ENCODE measurements around the gene BCCIP.

GRCh38 chr10:125817337-125817946 is 5.9 kb upstream of the BCCIP start:
- TF ChIP-seq CTCF (optimal IDR thresholded peaks at IDR 0.05 in 1 of 3, IDR thresholded peaks at IDR 0.05 in 1 of 3, conservative IDR thresholded peaks at IDR 0.05 in 1 of 3; ENCODE audit: extremely low read depth in 1 of 3, insufficient read depth in 2 of 3, low read length in 3 of 3) (no peak), EZH2 (IDR thresholded peaks at IDR 0.05; ENCODE audit: low read length) (no peak)
